Measurements from ENCODE around the gene ACO2.

ACO2 gene

GRCh38 chr22:41488596-41489385, 19.9 kb downstream of the ACO2 start:
- no peak for DNase-seq (ENCODE audit: low spot score)

- no peak for DNase-seq (ENCODE audit: low spot score)
Observed at GRCh38 chr22:41491374-41492100, 22.6 kb downstream of the ACO2 start.

- no peak for DNase-seq (ENCODE audit: low spot score)
Observed at GRCh38 chr22:41498303-41498835, 29.5 kb downstream of the ACO2 start.

- DNase-seq (ENCODE audit: low spot score) = no peak
Observed at GRCh38 chr22:41499624-41500280, 30.8 kb downstream of the ACO2 start.

- DNase-seq (ENCODE audit: low spot score) = no peak
Observed at GRCh38 chr22:41500303-41500702, 31.4 kb downstream of the ACO2 start.

- peak; percentile 58 for DNase-seq (ENCODE audit: low spot score)
Observed at GRCh38 chr22:41501209-41501608, 32.3 kb downstream of the ACO2 start.

- no peak for DNase-seq (ENCODE audit: low spot score)
Observed at GRCh38 chr22:41504397-41504796, 35.5 kb downstream of the ACO2 start.

- no peak for DNase-seq (ENCODE audit: low spot score)
Observed at GRCh38 chr22:41504816-41505215, 35.9 kb downstream of the ACO2 start.

- no peak for DNase-seq (ENCODE audit: low spot score)
Observed at GRCh38 chr22:41505511-41506220, 36.7 kb downstream of the ACO2 start.

- no peak for DNase-seq (ENCODE audit: low spot score)
Observed at GRCh38 chr22:41507330-41508063, 38.6 kb downstream of the ACO2 start.

GRCh38 chr22:41508770-41509170, 39.9 kb downstream of the ACO2 start:
- DNase-seq (ENCODE audit: low spot score) = no peak

GRCh38 chr22:41511521-41511968, 42.6 kb downstream of the ACO2 start:
- no peak for DNase-seq (ENCODE audit: low spot score)

GRCh38 chr22:41512421-41513194, 43.7 kb downstream of the ACO2 start:
- peak; percentile 97 for DNase-seq (ENCODE audit: low spot score)

- no peak for DNase-seq (ENCODE audit: low spot score)
Observed at GRCh38 chr22:41513391-41513790, 44.5 kb downstream of the ACO2 start.

GRCh38 chr22:41516462-41516861, 47.5 kb downstream of the ACO2 start:
- no peak for DNase-seq (ENCODE audit: low spot score)

GRCh38 chr22:41517172-41518047, 48.5 kb downstream of the ACO2 start:
- peak; percentile 85 for DNase-seq (ENCODE audit: low spot score)

- DNase-seq (ENCODE audit: low spot score) = no peak
Observed at GRCh38 chr22:41518048-41518347, 49.1 kb downstream of the ACO2 start.

- DNase-seq (ENCODE audit: low spot score) = no peak
Observed at GRCh38 chr22:41521126-41521525, 52.2 kb downstream of the ACO2 start.

GRCh38 chr22:41522813-41523212, 53.9 kb downstream of the ACO2 start:
- DNase-seq (ENCODE audit: low spot score) = no peak
